ENCODE data around the gene HAPLN3.

GRCh38 chr15:88838667-88839066 lies 56.7 kb downstream of the HAPLN3 start:
- no peak for TF ChIP-seq POLR2A (IDR thresholded peaks at IDR 0.05; ENCODE audit: low read depth, low read length)
- TF ChIP-seq POU2F2 (IDR thresholded peaks at IDR 0.05; ENCODE audit: low read depth, low read length) = no peak
- no peak for TF ChIP-seq POLR2AphosphoS5 (IDR thresholded peaks at IDR 0.05; ENCODE audit: low read depth, low read length)
- no peak for TF ChIP-seq TAF1 (IDR thresholded peaks at IDR 0.05; ENCODE audit: low read depth, low read length)
